GM19025 (cell line): Measurements from ENCODE around the gene WRAP73.
"Not testable (repeated sequence)": the region's sequence is repeated elsewhere in the genome, so short reads cannot be mapped to it uniquely, and the experiment has no call there.

Source experiments
- ATAC-seq: cut with Tn5 transposase; IDR thresholded peaks from one replicate; pipeline ENCODE4 v1.9.1; 2021; ENCODE audit warnings: mild to moderate bottlenecking, low read depth, moderate library complexity; ENCODE audit not compliant: unreplicated experiment

Gene WRAP73

DNA sequence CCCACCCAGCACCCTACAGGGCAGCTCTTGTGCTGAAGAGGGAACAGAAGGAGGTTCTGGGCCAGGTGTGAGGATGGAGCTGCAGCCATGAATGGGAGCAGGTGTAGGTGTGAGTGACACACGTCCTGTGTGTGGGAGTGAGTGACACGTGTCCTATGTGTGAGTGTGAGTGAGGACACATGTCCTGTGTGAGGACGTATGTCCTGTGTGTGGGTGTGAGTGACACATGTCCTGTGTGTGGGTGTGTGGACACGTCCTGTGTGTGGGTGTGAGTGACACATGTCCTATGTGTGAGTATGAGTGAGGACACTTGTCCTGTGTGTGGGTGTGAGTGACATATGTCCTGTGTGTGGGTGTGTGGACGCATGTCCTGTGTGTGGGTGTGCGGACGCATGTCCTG, 65.0 kb downstream of the WRAP73 start:
- ATAC-seq = no peak

DNA sequence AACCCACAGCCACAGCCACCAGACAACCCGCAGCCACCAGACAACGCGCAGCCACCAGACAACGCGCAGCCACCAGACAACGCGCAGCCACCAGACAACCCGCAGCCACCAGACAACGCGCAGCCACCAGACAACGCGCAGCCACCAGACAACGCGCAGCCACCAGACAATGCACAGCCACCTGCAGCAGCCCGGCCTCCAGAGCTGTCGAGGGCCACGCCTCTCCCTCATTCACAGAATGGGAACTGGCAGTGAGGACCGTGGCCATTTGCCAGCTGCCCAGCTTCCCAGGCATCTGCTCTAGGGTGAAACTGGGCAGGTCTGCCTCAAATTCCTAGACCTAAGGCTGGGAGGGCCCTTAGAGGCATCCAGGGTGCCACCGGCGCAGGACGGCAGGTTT, 66.2 kb downstream of the WRAP73 start:
- ATAC-seq = not testable (repeated sequence)

DNA sequence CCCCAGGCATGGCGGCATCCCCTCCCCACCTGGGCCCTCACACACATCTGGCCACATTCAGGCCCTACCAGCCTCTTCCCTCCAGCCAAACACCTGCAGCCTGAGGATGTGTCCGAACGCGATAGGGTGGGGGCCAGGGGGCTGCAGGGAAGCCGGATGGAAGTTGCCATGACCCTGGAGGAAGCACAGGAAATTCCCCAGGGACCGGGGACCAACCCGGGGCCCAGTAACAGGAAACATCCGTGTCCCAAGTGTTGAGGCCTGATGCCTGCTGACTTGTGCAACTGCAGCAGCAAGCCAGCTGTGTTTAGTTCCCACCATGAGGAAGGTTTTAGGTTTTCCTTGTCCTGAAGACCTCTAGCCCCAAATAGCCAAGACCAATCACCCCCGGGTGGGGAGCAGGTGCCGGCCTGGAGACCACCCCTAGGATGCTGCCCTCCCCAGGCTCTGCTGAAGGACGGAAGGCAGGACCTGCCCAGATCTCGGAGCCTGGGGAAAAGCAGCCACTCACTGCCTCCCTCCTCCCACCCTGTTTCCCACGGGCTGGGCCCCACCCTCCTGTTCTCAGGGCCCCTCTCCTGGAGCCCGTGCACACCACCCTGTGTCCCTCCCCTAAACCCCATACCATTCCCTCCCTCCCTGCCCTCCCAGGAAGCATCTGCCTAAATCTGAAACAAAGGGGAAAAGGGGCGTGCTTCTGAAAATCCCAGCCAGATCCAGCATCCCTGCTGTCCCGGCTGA, 68.4 kb downstream of the WRAP73 start:
- no peak for ATAC-seq
